ENCODE measurements around the gene NINJ2.

NINJ2 gene

DNA sequence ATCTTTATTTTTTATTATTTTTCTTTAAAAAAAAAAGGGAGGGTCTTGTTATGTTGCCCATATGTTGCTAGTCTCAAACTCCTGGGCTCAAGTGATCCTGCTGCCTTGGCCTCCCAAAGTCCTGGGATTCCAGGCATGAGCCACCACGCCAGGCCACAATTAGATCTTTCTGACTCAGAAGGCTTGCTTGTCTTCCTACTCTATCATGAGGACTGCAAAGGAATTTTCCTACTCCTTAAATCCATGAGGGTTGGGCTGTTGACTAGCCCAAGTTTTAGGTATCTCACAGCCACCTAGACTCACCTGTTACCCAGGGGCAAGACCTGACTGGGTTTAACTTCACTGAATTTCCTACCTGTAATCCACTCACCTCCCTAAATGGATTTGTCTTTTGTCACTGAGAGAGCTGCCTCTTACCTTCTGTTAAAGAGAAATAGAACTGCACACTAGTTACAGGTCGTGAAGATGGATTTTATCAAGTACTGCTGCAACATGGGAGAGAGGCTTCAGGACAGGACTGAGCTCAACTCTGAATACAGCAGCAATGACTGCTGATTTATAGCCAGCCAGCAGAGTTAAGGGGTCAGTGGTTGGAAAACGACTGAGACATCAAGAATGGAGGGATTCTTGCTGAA, 131.2 kb downstream of the NINJ2 start:
- no peak for DNase-seq (ENCODE audit: low read depth in 2 of 2)

DNA sequence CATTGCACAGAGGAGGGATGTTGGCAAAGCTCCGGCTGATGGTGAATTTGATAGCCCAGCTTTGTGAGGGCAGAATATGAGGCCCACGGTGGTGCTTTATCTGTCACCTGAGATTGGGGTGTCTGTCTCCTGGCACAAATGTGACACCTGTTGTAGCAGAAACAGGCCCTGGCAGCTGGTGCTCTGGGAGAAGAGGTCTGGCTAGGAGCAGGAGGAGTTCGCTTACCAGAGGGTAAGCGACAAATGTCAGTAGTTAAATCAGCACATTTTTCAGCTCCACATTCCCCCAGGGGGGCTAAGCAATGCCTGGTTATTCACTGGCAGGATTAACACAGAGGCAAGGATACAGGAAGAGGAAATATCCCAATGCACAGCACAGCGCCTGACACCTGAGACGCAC, 132.4 kb downstream of the NINJ2 start:
- no peak for DNase-seq (ENCODE audit: low read depth in 2 of 2)

- no peak for DNase-seq (ENCODE audit: low read depth in 2 of 2)
Measured at GRCh38 chr12:530308-530707, 132.9 kb downstream of the NINJ2 start.

- DNase-seq (ENCODE audit: low read depth in 2 of 2) = no peak
Measured at GRCh38 chr12:527729-528128, 135.5 kb downstream of the NINJ2 start.

DNA sequence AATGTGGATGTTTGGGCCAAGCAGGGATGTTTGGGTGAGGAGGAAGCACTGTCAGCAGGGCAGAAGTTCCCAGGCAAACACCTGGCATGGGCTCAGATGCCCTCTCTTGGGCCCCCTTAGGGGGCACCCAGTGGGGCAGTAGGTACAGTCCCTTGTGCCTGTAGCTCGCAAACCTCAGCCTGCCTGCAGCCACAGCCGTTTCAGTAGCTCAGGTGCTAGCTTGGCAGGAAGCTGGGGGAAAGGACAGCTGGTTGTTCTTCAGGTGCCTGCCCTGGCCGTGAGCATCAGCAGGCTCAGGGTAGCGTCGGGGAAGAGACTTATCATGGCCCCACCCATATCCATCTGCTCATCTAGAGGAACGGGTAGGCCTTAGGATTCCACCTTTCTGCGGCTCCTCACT, 136.0 kb downstream of the NINJ2 start:
- no peak for DNase-seq (ENCODE audit: low read depth in 2 of 2)

- DNase-seq (ENCODE audit: low read depth in 2 of 2) = no peak
Measured at GRCh38 chr12:526089-526488, 137.2 kb downstream of the NINJ2 start.

DNA sequence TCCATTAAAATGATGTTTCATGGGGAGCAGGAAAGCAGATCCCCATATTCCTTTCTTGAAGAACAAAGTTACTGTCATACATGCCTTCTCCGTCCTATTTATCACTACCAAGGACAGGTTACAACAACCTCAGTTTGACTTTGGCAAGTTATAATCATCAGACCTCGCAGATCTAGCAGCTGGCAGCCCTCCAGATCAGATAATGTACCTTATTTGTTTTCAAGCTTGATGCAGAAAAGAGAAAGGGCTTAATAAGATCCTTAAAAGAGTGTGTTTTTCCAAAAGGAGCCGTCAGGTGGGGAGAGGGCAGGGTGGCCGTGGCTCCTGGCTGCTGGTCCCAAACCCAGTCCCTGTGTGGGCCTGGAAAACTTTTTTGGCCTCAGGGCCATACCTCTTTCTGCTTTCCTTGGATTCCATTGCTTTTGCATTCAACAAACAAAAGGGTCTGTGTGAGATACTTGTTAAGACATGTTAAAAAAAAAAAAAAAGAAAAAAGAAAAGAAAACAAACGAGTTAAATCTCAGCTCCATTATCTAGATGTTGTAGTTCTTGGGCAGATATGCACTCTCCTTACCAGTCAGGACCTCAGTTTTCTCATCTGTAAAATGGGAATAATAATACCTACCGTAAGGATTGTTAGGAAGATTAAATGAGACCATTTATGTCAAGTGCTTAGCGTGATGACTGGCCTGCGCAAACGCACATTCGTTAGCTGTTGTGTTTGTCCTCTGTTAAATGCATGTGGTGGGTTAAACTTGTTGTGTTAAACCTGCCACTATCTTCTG, 138.9 kb downstream of the NINJ2 start:
- DNase-seq (ENCODE audit: low read depth in 2 of 2) = no peak

GRCh38 chr12:522692-523378, 140.4 kb downstream of the NINJ2 start:
- DNase-seq (ENCODE audit: low read depth in 2 of 2) = no peak

DNA sequence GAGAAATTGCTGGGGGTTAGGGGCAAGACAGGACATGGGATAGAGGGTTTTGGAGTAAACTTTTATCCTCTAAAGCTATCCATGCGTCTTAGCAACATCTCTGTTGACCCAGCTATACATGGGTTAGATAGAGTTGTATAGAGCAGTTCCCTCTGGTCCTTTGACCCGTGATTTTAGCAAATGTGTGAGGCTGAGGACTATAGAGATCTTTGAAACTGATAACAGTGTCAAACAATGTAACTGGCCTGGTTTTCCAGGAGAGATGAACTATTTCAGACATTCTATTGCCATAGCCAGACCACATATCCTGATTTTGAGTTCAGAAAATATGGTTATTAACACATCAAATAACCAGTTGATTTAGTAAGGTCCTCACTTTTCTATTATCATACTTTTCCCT, 143.1 kb downstream of the NINJ2 start:
- no peak for DNase-seq (ENCODE audit: low read depth in 2 of 2)

DNA sequence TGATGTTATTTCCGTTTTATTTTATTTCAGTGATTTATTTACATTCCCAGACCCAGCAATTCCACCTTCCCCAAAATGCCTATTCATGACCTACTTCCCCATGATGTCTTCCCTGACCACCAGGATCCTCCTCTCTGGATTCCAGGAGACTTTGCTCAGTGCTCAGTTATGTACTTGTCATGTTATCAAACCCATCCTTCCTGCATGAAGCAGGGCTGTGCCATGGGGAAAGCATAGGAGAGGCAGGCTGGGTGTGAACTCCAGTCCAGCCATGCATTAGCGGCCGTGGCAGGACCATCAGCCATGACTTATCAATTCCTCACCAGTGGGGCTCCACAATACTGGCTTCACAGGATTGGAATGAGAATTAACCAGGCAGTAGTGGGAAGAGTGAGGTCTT, 145.7 kb downstream of the NINJ2 start:
- DNase-seq (ENCODE audit: low read depth in 2 of 2) = no peak

All from stimulated activated CD4-positive, alpha-beta T cell treated with anti-CD3 and anti-CD28 coated beads, Interleukin-1b, Interleukin-23, amount 100 ng/mL, for 1 hour (primary cell).